ENCODE measurements around the gene PDE4D.

Gene PDE4D

DNA sequence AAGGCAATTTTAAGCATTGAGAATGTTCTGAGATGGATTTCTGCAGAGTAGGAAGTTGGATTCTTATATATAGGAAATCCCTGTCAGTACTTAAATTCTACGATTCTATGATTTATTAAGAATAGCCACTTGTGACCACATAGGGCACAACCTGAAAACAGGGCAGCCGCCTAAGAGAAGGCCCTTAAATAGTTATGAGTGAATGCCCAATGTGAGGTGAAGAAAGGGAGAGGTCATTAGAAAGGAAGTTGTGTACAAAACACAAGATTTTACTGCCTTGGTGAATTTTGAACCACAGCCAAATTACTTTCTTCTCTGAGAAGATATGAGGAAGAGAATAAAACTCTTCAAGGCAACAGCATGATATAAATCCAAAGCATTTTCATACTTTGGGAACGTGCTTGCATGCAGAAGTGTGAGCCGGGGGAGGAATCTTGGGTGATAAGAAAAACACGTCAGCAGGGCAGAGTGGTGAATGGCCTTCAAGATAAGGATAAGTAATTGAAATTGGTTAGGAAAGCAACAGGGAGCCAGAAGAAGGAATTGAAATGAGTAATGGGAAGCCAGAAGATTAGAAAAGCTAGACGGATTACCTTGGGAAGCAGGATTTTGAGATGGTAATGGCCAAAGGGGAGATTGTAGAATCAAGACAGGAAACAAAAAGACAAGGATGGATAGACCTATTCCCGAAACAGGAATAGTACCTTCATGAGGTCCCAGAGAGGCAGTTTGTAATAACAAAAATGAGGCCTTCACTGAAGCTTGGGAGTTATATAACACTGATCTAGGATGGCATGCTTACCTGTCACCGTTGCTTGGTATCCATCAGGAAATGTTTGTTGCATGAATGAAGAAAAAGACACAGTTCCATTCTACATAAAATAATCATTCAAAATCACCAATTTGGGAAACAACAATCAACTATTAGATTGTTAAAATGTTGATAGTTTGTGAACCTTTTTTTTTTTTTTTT, 244.3 kb downstream of the PDE4D start:
- no peak for DNase-seq

DNA sequence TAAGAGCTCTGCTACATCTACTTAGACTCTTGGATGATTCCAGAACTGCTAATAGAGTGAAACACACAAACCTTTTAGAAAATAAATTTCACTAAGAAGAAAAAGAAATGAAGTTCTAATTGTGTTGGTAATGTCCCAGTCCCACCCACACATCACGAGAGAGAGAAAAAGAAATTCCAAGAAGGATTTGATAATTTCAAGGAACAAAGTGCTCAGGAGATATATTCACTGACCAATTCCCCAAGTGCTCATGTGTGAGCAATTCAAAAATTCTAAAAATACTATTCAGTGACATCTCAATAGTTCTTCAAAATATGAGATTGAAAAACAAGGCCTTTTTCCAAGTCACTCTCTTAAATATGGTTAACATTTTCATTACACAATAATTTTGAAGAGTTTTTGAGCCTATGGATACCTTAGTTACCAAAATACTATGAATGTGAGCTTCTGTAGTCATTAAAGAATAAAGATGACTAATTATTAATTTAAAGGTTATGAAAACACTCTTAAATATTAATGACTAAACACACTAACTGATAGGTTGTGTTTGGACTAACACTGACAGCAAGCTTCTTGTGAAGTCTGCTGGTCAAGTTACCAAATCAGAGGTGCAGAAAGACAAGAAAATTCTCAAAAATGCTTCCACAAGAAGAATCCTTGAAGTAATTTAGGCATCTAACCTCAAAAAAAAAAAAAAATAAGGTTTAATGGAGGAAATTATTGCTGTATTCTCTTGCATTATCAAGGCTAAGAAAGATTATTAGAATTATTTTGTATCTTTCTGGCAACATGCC, 245.3 kb downstream of the PDE4D start:
- DNase-seq, result no peak

DNA sequence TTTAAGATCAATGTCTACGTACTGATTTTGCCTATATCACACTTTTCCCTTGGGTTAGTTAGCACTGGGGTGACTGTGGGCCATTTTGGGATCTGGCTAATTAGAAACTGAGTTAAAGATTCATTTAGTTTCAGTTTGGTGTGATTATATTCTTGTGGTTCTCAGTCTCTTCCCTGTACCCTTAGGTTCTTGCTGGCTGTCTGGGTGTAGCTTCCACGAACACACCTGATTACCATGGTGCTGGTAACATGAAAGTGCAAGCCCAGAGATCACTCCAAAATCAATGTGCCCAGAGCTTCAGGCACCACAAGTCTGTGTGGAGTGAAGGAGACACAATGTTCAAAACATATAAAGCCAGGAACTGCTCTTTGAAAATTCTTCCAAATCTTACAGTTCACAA, 248.1 kb downstream of the PDE4D start:
- no peak for DNase-seq

DNA sequence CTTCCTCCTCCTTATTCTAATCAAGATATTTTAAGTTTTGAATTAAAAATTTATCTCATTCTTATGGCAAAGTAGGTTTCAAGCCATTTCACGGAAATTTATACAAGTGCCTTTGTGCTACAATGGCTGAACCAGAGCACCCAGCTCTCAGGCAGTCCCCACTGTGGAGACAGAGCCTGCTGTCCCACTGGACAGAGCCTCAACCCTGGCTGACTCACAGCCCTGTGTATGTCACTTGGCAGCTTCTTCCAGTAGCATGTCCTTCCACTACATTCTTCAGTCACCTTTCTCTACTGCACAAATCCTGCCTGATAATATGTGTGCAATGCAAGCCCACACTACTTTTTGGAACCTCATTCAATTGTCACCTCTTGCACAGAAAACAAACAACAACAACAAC, 253.1 kb downstream of the PDE4D start:
- DNase-seq, result no peak

DNA sequence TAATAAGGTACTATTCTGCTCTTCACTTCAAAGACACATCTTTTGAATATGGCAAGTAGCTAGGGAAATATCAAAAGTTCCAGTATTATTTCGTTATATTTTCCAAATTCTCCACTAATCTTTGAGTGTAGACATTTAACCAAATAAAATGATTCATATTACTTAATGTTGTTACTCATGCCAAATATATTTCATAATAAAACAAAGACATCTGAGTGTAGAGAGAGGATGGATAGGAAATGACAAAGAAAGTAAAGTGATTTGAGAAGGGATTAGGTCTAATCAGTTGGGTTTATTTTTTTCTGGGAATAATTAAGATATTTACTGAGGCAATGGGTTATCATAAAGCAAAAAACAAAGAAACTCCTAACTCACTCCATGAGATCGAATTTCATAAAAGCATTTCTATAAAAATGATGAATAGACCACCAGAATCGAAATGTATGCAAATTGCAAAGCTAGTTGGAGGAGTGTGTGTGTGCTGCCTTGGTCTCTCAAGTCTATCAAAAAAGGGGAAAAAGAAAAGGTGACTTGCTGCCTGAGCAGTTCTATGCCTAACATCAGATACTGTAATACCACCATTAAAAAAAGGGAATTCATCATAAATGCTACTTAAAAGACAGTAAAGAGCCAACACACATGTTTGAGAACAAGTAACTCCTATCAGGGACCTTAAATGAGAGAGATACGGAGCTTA, 255.5 kb downstream of the PDE4D start:
- DNase-seq, result no peak

DNA sequence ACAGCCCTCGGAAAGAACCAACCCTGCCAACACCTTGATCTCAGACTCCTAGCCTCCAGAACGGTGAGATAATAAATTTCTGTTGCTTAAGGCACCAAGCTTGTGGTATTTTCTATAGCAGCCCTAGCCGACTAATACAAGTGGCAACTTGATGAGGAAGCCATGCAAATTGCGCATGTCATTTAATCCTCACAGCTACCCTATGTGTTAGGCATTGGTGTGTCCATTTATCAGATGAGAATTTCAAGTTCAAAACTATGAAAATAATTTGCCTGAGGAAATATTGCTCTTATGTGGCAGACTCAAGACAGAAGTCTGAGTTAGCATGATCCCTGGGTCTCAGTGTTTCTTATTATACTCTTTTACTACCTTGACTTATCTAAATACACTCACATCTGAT, 264.0 kb downstream of the PDE4D start:
- no peak for DNase-seq

DNA sequence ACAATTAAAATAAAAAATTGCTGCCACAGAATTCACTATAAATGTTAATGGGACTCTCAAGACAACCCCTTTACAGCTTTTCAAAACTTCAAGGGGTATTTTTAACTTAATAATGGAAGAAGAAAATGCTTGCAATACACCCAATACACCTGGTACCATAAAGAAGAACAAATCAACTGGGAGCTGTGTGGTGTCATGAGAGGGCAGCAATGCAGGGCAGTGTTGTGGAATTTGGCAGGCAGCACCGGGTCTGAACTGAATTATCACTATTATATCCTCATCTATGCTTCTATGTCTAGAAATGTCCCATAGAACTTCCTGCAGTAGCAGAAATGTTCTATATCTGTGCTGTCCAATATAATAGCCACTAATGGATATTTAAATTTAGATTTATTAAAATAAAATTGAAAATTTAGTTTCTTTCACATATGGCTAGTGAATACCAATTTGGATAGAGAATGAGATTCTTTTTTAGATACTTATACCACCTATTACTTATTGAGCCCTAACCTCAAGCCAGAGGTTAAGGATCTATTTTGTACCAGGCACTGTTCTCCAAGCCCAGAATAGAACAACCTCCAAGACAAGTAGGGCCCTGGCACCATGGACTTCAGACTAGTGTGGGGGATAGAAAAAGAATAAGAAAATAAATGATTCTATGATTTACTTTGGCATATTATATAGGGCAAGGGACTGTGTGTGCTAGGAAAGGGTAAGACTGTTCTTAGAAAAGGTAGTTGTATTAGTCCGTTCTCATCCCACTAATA, 265.3 kb downstream of the PDE4D start:
- DNase-seq, result no peak

DNA sequence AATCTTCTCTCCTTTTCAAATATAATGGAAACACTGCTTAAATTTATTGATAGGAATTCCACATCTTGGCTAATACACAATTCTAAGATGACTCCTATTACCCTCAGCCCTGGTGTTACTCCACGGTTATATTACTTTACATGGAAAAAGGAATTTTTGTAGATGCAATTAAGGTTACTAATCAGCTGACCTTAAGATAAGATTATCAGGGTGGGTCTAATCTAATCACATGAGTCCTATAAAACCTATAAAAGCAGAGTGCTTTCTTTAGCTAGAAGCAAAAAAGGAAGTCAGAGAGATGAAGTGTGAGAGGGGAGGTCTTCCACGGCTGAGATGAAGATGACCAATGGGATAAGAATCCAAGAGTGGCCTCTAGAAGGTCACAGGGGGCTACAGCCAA, 268.6 kb downstream of the PDE4D start:
- DNase-seq, result no peak

DNA sequence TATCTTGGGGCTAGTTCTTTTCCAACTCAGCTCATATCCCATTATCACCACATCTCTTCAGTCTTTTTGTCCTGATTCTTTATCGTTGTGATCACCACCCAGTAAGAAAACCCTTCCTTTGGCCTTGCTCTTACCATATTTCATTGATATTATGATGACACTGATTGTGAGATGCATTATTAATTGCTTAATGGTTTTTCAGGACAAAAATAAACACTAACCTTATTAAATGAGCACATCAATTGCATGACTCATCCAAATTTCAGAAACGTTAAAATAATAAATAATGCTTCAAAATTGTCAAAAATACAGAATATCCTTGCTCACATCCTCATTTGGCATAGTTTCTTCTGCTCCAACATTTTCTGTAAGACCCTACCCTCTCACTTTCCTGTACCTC, 270.7 kb downstream of the PDE4D start:
- DNase-seq, result no peak

DNA sequence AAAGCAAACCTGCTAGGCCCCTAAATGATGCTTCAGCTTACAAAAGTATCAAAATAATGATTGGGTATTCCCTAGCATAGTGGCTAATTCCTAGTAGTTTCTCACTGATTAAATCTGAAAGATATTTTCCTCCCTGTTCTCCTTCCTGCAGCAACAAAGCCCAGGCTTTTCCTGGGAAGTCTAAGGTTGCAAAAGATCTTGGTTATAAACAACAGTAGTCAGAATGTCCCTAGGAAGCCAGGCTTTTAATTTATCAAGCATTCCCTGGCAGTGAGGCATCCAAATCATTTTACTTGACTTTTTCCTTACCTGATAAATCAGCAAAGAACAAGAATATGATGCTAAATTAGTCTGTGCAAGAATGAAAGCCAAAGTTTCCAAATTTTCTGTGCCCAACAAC, 272.0 kb downstream of the PDE4D start:
- DNase-seq, result no peak

DNA sequence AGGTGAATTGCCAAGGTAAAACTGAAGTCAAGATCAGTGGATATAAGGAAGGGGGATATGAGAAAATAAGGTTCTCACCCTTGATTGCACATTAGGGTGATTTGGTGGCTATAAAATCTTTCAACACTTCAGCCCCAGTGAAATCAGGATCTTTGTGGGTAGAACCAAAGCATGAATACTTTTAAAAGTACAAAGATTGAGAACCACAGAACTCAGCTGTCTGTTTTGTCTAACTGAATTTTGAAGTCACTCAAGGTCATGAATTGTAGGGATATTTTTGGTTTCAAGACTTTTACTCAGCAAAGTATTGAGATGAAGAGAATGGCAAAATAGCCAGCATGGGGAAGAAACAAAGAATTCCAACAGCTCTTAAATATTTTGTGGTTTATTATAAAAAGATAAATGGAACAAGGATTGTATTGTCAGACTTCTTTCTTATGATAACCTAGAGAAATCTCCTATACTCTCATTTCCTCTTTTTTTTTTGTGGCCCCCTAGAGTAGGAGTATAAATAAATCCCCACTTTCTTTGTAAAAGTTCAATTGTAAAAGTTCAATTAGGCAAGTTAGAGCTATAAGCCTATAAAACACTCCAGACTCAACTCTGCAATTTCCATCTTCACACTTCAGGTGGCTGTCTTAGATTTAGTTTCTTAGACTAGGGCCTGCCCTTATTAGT, 272.9 kb downstream of the PDE4D start:
- DNase-seq, result no peak

DNA sequence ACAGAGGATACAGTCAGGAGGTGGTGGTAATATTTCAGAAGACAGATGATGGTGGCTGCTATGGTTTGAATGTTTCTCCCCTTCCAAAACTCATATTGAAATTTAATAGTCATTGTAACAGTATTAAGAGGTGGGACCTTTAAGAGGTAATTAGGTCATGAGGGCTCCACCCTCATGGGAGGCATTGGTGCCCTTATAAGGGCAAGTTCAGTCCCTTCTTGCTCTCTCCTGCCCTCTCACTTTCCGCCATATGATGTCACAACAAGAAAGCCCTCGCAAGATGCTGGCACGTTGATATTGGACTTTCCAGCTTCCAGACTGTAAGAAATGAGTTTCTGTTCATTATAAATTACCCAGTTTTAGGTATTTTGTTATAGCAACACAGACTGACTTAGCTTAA, 274.9 kb downstream of the PDE4D start:
- DNase-seq, result no peak

DNA sequence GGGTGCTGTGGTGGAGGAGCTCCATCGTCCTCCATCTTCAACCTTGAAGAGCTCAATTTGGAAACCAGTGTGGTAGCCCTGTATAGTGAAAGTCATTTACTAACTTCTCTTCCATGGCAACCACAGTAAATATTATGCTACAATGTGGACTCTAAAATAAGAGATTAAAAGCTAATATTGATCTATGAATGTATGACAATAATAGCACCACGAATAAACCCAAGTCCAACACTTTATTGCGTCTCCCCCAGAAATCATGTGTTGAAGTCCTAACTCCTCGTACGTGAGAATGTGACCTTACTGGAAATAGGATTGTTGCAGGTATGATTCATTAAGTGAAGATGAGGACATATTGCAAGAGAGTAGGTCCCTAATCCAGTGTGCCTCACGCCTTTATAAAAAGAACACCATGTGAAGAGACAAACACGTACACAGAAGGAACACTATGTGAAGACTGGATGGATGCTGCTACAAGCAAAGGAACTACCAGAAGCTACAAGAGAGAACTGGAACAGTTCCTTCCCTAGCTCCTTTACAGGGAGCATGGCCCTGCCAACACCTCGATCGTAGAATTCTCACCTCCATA, 276.2 kb downstream of the PDE4D start:
- DNase-seq, result no peak

DNA sequence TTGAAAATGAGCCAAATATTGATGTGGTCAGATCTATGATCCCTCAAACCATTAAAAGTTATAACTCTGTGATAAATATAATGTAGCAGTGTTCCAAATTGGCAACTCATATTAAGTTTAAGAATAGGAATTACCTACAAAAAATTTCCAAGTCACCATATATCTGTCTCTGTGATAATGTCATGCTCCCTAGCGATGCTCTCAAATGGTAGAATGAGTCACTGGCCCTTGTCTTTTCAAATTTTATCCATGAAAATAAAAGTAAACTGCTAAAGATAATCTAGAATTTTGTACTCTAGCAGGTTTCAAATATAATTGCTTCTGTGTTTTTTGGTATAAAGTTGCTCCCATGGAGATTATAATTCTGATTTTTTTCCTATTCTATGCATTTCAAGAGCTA, 277.1 kb downstream of the PDE4D start:
- DNase-seq, result no peak

DNA sequence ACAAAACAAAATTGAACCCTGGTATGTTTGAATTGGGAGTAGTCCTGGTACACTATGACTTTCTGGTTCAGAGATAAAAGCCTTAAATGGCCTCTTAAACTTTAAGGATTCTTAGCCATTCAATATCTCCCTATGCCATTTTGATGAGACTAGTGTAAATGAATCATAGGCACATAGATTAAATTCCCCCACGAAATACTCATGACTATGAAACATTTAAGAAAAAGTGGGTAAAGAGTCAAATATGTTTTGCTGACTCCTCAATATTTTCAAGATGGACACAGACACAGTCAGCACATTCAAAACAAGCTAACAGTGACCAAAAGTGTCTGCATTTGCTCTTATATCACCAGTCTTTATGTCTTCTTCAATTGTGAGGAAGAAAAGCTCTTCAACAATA, 278.3 kb downstream of the PDE4D start:
- DNase-seq, result no peak

DNA sequence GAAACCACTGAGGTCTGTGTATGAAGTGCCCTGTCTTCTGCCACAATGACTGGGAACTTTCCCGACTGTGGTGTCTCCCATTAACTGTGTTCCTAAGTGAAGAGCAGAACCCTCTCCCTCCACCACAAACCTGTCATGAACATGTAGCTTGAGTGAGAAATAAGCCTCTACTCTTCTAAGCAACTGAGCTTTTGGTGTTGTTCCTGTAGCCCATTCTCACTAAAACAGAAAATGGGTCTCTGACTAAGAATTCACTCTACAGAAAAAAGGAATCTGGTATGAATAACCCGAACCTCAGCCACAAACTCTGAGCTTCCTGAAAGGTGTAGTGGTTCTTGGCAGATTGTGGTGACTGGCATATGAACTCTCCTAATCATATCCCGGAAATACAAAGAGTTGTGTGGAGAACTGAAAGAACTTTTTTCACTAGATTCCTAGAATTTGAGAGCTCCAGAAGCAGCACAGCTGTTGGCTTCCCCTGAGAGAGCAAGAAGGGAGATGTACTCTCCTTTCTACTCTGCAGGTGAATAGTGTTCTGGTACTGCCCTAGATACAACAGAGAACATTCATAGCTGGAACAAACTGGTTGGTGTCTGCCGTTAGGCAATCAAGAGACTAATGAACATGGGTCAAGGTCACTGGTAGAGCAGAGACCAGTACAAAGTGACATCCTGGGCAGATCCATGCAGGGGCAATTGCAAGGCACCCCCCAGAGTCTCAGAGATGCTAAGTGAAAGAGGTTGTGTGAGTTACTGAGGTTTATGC, 283.8 kb downstream of the PDE4D start:
- no peak for DNase-seq

DNA sequence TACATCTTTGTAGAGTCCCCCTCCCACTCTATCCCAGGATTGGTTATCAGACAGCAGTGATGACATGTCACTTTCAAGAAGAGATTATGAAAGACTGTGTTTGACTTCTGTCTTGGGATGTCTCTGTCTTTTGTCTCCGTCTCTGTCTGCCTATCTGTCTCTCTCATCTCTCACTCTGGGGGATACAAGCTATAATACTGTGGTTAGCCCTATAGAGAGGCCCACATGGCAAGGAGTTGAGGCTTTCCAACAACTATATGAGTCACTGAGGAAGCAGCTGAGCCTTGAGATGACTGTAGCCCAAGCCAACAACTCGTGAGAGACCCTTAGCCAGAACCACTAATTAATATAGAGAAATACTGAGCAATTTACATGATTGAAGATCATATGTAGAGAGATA, 284.8 kb downstream of the PDE4D start:
- no peak for DNase-seq

DNA sequence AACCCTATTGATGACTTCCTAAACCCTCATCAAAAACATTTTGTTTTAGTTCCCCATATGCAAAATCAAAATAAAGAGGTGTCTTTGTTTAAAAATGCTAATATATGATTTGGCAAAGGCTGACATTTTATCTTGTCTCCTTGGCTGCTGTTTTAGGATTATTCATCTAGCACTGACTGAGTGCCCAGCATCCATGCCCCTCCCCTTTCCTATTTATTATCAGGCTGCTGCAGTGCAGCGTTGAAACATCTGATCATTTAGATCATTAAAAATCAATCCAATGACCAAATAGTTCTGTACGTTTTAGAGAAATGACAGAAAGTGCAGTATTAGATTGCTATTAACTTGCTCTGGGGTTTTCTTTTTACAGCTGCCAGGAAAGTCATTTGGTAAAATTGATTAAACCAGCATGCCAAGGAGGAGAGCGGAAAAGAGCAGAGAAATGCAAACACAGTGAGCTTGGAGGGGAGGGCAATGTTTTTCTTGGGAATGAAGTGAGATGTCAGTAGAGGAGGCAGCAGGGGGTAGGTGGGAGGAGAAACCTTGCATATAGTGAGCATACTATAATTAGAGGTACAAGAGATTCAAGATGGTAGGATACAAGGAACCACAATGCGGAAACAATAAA, 286.3 kb downstream of the PDE4D start:
- no peak for DNase-seq

DNA sequence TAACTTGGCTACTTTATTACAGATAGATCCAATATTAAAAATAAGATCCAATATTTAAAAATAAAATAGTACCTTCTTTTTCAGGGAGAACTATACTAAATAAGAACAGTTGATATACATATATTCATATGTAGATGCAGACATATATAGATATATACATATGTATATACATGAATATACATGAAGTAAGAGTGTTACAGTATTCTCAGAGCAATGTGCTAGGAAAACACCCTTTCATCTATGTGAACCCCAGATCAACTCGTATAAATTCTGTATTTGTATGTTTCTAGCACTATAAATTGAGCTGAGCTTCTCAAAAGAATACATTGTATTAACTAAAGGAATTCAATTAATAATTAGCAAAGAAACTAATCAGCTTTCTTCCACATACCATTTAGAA, 287.6 kb downstream of the PDE4D start:
- no peak for DNase-seq

DNA sequence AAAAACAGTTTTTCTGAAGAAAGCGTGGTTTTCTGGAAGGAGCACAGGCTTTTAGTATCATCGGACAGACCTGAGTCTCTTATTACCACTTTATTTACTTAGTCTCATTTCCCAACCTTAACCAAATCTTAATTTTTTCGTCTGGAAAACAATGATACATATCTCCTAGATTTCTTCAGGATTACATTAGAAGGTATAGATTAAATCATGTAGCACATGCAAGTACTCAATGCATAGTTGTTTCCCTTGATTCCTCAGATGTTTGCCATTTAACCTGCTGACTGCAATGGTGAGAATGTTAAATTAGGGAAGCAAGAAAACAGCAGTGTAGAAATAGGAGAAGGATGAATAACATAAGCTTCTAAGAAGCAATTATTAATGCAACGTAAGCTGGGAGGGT, 289.4 kb downstream of the PDE4D start:
- no peak for DNase-seq

Measured in effector CD4-positive, alpha-beta T cell (primary cell).